Osteocyte (in vitro differentiated cells): ENCODE measurements around the gene GDF9. TPM values are rescaled to one million over a fixed set of nuclear protein-coding genes. Genes with fewer than 3 reads are reported as not detected.
"Not testable (repeated sequence)": the region's sequence is repeated elsewhere in the genome, so short reads cannot be mapped to it uniquely, and the experiment has no call there.

Experiments
- DNase-seq: peaks from one replicate; pipeline ENCODE4 v3.0.0; 2021; ENCODE audit warnings: mixed read lengths; ENCODE audit not compliant: unreplicated experiment; ENCODE audit errors: extremely low spot score
- H3K27ac Mint-ChIP-seq: one replicate; pipeline ENCODE4 v1.8.0; 2021; ENCODE audit warnings: mild to moderate bottlenecking, mixed read lengths; ENCODE audit not compliant: unreplicated experiment
- H3K27me3 Mint-ChIP-seq: one replicate; pipeline ENCODE4 v1.8.0; 2021; ENCODE audit warnings: mixed read lengths; ENCODE audit not compliant: unreplicated experiment
- H3K36me3 Mint-ChIP-seq: one replicate; pipeline ENCODE4 v1.8.0; 2021; ENCODE audit warnings: mixed read lengths; ENCODE audit not compliant: unreplicated experiment
- H3K4me1 Mint-ChIP-seq: one replicate; pipeline ENCODE4 v1.8.0; 2021; ENCODE audit warnings: mixed read lengths; ENCODE audit not compliant: unreplicated experiment
- H3K4me3 Mint-ChIP-seq: one replicate; pipeline ENCODE4 v1.8.0; 2021; ENCODE audit warnings: mild to moderate bottlenecking, moderate library complexity, mixed read lengths; ENCODE audit not compliant: unreplicated experiment
- H3K9me3 Mint-ChIP-seq: one replicate; pipeline ENCODE4 v1.8.0; 2021; ENCODE audit warnings: mixed read lengths; ENCODE audit not compliant: unreplicated experiment
- CTCF ChIP-seq: fragments of 200-600 bp; sonication (generic); IDR thresholded peaks from 2 replicates; pipeline ENCODE4 v1.5.0; 2021; ENCODE audit warnings: antibody characterized with exemption, mild to moderate bottlenecking, moderate library complexity
- total RNA-seq: library from RNA; stranded (reverse); gene quantifications from 2 replicates; pipeline ENCODE4 v1.2.1, GENCODE V29; 2021

GDF9 gene
- total RNA-seq, 1 donor from 2014 or later = 0.30 TPM

- H3K4me1 Mint-ChIP-seq = peaks cover 23% of the 10 kb centered on the region
- H3K9me3 Mint-ChIP-seq = no peaks in the 10 kb centered on the region
- H3K4me3 Mint-ChIP-seq = peak overlapping the region; percentile 94
- DNase-seq = no peak
- H3K36me3 Mint-ChIP-seq = peaks cover 10% of the 10 kb centered on the region
- TF ChIP-seq CTCF = no peak
- H3K27me3 Mint-ChIP-seq = peaks cover 4% of the 10 kb centered on the region
- H3K27ac Mint-ChIP-seq = peak overlapping the region; percentile 97
Observed at GRCh38 chr5:132867046-132867451, 780 bp upstream of the GDF9 start.

GRCh38 chr5:132865668-132866341 is 464 bp downstream of the GDF9 start:
- peak overlapping the region; percentile 97 for H3K27ac Mint-ChIP-seq

GRCh38 chr5:132860742-132861141 is 5.5 kb downstream of the GDF9 start:
- no peak overlapping the region for H3K27ac Mint-ChIP-seq
- H3K4me3 Mint-ChIP-seq = no peak overlapping the region
- H3K4me1 Mint-ChIP-seq = peaks cover 3% of the 10 kb centered on the region
- no peak for DNase-seq
- no peaks in the 10 kb centered on the region for H3K9me3 Mint-ChIP-seq
- peaks cover 23% of the 10 kb centered on the region for H3K27me3 Mint-ChIP-seq
- H3K36me3 Mint-ChIP-seq = no peaks in the 10 kb centered on the region
- no peak for TF ChIP-seq CTCF

More at GRCh38 chr5:132865668-132866341, 464 bp downstream of the GDF9 start:
- peak overlapping the region; percentile 94 for H3K4me3 Mint-ChIP-seq
- H3K36me3 Mint-ChIP-seq = peaks cover 10% of the 10 kb centered on the region
- DNase-seq = no peak
- no peaks in the 10 kb centered on the region for H3K9me3 Mint-ChIP-seq
- peaks cover 23% of the 10 kb centered on the region for H3K4me1 Mint-ChIP-seq
- H3K27me3 Mint-ChIP-seq = peaks cover 9% of the 10 kb centered on the region
- no peak for TF ChIP-seq CTCF

- Mint-ChIP-seq H3K9me3 (no peaks in the 10 kb centered on the region), H3K4me3 (no peak overlapping the region), H3K27ac (no peak overlapping the region), H3K4me1 (no peaks in the 10 kb centered on the region), H3K36me3 (no peaks in the 10 kb centered on the region), H3K27me3 (peaks cover 23% of the 10 kb centered on the region)
- DNase-seq = no peak
- TF ChIP-seq CTCF = no peak
Observed at GRCh38 chr5:132859889-132860437, 6.3 kb downstream of the GDF9 start.

- H3K27me3 Mint-ChIP-seq = peaks cover 16% of the 10 kb centered on the region
- DNase-seq = no peak
- no peak for TF ChIP-seq CTCF
- no peak overlapping the region for H3K27ac Mint-ChIP-seq
- H3K36me3 Mint-ChIP-seq = no peaks in the 10 kb centered on the region
- H3K4me1 Mint-ChIP-seq = no peaks in the 10 kb centered on the region
- no peak overlapping the region for H3K4me3 Mint-ChIP-seq
- H3K9me3 Mint-ChIP-seq = no peaks in the 10 kb centered on the region
Observed at GRCh38 chr5:132856011-132856410, 10.3 kb downstream of the GDF9 start.

- H3K4me3 Mint-ChIP-seq, H3K27me3 Mint-ChIP-seq, H3K27ac Mint-ChIP-seq, H3K4me1 Mint-ChIP-seq, DNase-seq, H3K36me3 Mint-ChIP-seq, H3K9me3 Mint-ChIP-seq: not testable (repeated sequence)
Observed at GRCh38 chr5:132854992-132855391, 11.3 kb downstream of the GDF9 start.
